SK-N-SH treated with all-trans-retinoic acid at 6 μM for 48 hours (cell line): ENCODE results near the gene ARHGAP10.

Experiments
- ATAC-seq: fragments of 200-7000 bp; cut with Tn5 transposase; 3 replicates; pipeline ENCODE4 v1.9.1; 2020; ENCODE audit warnings: mild to moderate bottlenecking, moderate library complexity
- BACH2 ChIP-seq: fragments of 250-450 bp; sonication (Bioruptor Pico); IDR thresholded peaks from 2 replicates; pipeline ENCODE4 v1.9.0; 2021; ENCODE audit warnings: mild to moderate bottlenecking, borderline replicate concordance
- CREB5 ChIP-seq: fragments of 250-450 bp; sonication (Bioruptor Pico); IDR thresholded peaks from 2 replicates; pipeline ENCODE4 v1.5.1; 2020; ENCODE audit warnings: low read depth, mild to moderate bottlenecking, moderate library complexity
- CSDC2 ChIP-seq: fragments of 250-450 bp; sonication (Bioruptor Pico); IDR thresholded peaks from 2 replicates; pipeline ENCODE4 v1.5.0; 2020; ENCODE audit warnings: mild to moderate bottlenecking, moderate library complexity
- CSRNP3 ChIP-seq: fragments of 250-450 bp; sonication (Bioruptor Pico); IDR thresholded peaks from 2 replicates; pipeline ENCODE4 v1.5.1; 2021; ENCODE audit warnings: mild to moderate bottlenecking, moderate library complexity
- ESRRG ChIP-seq: fragments of 250-450 bp; sonication (Bioruptor Pico); IDR thresholded peaks from 2 replicates; pipeline ENCODE4 v1.6.1; 2021; ENCODE audit warnings: mild to moderate bottlenecking
- GLIS3 ChIP-seq: fragments of 250-450 bp; sonication (Bioruptor Pico); IDR thresholded peaks from 2 replicates; pipeline ENCODE4 v1.5.0; 2020; ENCODE audit warnings: mild to moderate bottlenecking, moderate library complexity
- ISL1 ChIP-seq: fragments of 250-450 bp; sonication (Bioruptor Pico); IDR thresholded peaks from 2 replicates; pipeline ENCODE4 v2.1.2; 2022; ENCODE audit warnings: mild to moderate bottlenecking, moderate library complexity
- PATZ1 ChIP-seq: fragments of 250-450 bp; sonication (Bioruptor Pico); IDR thresholded peaks from 2 replicates; pipeline ENCODE4 v1.8.0; 2020; ENCODE audit warnings: mild to moderate bottlenecking, moderate library complexity, borderline replicate concordance
- POU6F1 ChIP-seq: fragments of 250-450 bp; sonication (Bioruptor Pico); IDR thresholded peaks from 2 replicates; pipeline ENCODE4 v1.8.0; 2021; ENCODE audit warnings: low read depth, mild to moderate bottlenecking, moderate library complexity, borderline replicate concordance
- PPARA ChIP-seq: fragments of 250-450 bp; sonication (Bioruptor Pico); IDR thresholded peaks from 2 replicates; pipeline ENCODE4 v1.5.0; 2020; ENCODE audit warnings: mild to moderate bottlenecking, borderline replicate concordance
- RARB ChIP-seq: fragments of 250-450 bp; sonication (Bioruptor Pico); IDR thresholded peaks from 2 replicates; pipeline ENCODE4 v1.8.0; 2021; ENCODE audit warnings: mild to moderate bottlenecking, moderate library complexity
- TCF4 ChIP-seq: fragments of 250-450 bp; sonication (Bioruptor Pico); IDR thresholded peaks from 2 replicates; pipeline ENCODE4 v1.8.0; 2021; ENCODE audit warnings: mild to moderate bottlenecking, moderate library complexity, borderline replicate concordance
- TOX ChIP-seq: fragments of 250-450 bp; sonication (Bioruptor Pico); IDR thresholded peaks from 2 replicates; pipeline ENCODE4 v1.8.0; 2021; ENCODE audit warnings: mild to moderate bottlenecking, moderate library complexity, borderline replicate concordance
- TSHZ2 ChIP-seq: fragments of 250-450 bp; sonication (Bioruptor Pico); IDR thresholded peaks from 2 replicates; pipeline ENCODE4 v1.5.0; 2020; ENCODE audit warnings: mild to moderate bottlenecking, moderate library complexity
- ZC3H10 ChIP-seq: fragments of 250-450 bp; sonication (Bioruptor Pico); IDR thresholded peaks from 2 replicates; pipeline ENCODE4 v1.5.1; 2021; ENCODE audit warnings: mild to moderate bottlenecking, moderate library complexity
- ZFP3 ChIP-seq: fragments of 250-450 bp; sonication (Bioruptor Pico); IDR thresholded peaks from 2 replicates; pipeline ENCODE4 v1.5.0; 2020; ENCODE audit warnings: mild to moderate bottlenecking, moderate library complexity
- ZFP30 ChIP-seq: fragments of 450-650 bp; formaldehyde crosslinking; IDR thresholded peaks from 2 replicates; pipeline ENCODE4 v1.5.0; 2022; ENCODE audit warnings: mild to moderate bottlenecking, moderate library complexity
- ZNF565 ChIP-seq: fragments of 450-650 bp; formaldehyde crosslinking; conservative IDR thresholded peaks from 2 replicates; pipeline ENCODE4 v1.5.0; 2020; ENCODE audit warnings: low read depth, mild to moderate bottlenecking, moderate library complexity
- ZNF70 ChIP-seq: fragments of 450-650 bp; formaldehyde crosslinking; IDR thresholded peaks from 2 replicates; pipeline ENCODE4 v1.5.0; 2020; ENCODE audit warnings: mild to moderate bottlenecking, moderate library complexity
- ZNF8 ChIP-seq: fragments of 450-650 bp; formaldehyde crosslinking; IDR thresholded peaks from 2 replicates; pipeline ENCODE4 v1.5.0; 2020; ENCODE audit warnings: mild to moderate bottlenecking, moderate library complexity

The ARHGAP10 gene

GRCh38 chr4:147855571-147856009 lies 123.7 kb downstream of the ARHGAP10 start:
- ATAC-seq, result no peak
- TF ChIP-seq TOX (CRISPR knock-in tag) (no peak), ZNF565 (CRISPR knock-in tag) (no peak), PATZ1 (no peak), BACH2 (CRISPR knock-in tag) (no peak), ZC3H10 (CRISPR knock-in tag) (no peak), TSHZ2 (no peak), POU6F1 (CRISPR knock-in tag) (no peak), CSRNP3 (no peak), PPARA (CRISPR knock-in tag) (no peak), ZNF8 (CRISPR knock-in tag) (no peak), ISL1 (CRISPR knock-in tag) (no peak), TCF4 (CRISPR knock-in tag) (no peak), ZFP3 (CRISPR knock-in tag) (no peak), ESRRG (CRISPR knock-in tag) (no peak), CREB5 (CRISPR knock-in tag) (no peak), RARB (CRISPR knock-in tag) (no peak), CSDC2 (CRISPR knock-in tag) (no peak)

GRCh38 chr4:147860960-147861359 lies 129.1 kb downstream of the ARHGAP10 start:
- no peak for ATAC-seq
- TF ChIP-seq ZNF70 (CRISPR knock-in tag) (no peak), CREB5 (CRISPR knock-in tag) (no peak), ESRRG (CRISPR knock-in tag) (no peak), GLIS3 (CRISPR knock-in tag) (no peak), BACH2 (CRISPR knock-in tag) (no peak), ZFP3 (CRISPR knock-in tag) (no peak), TOX (CRISPR knock-in tag) (no peak), ISL1 (CRISPR knock-in tag) (no peak), ZFP30 (CRISPR knock-in tag) (no peak)
- TF ChIP-seq, all 23 proteins: peak for 0
